HepG2 (cell line): ENCODE results near the gene NRBF2. TPM values are rescaled to one million over a fixed set of nuclear protein-coding genes. Genes with fewer than 3 reads are reported as not detected.

Experiments used
- FLYWCH1 ChIP-seq: sonication (generic); formaldehyde crosslinking; IDR thresholded peaks from 2 replicates; pipeline ENCODE4 v1.8.1; 2023; ENCODE audit warnings: mild to moderate bottlenecking, missing genetic modification reagents
- FOXA3 ChIP-seq: IDR thresholded peaks from 2 replicates; pipeline ENCODE4 v1.6.1; 2016; ENCODE audit warnings: missing genetic modification reagents, missing compliant biosample characterization
- GATAD2A ChIP-seq: IDR thresholded peaks from 2 replicates; pipeline ENCODE4 v1.6.1; 2016
- HNF4A ChIP-seq: sonication (generic); formaldehyde crosslinking; IDR thresholded peaks from 2 replicates; pipeline ENCODE4 v1.4.0; 2020; ENCODE audit warnings: missing genetic modification reagents
- MED1 ChIP-seq: sonication (generic); formaldehyde crosslinking; IDR thresholded peaks from 2 replicates; pipeline ENCODE4 v1.4.0; 2020; ENCODE audit warnings: missing genetic modification reagents
- SAP130 ChIP-seq: IDR thresholded peaks from 2 replicates; pipeline ENCODE4 v1.6.1; 2016; ENCODE audit warnings: low read depth
- TMF1 ChIP-seq: sonication (generic); formaldehyde crosslinking; IDR thresholded peaks from 2 replicates; pipeline ENCODE4 v1.8.1; 2022; ENCODE audit warnings: low read depth, missing genetic modification reagents
- ZNF607 ChIP-seq: sonication (generic); formaldehyde crosslinking; IDR thresholded peaks from 2 replicates; pipeline ENCODE4 v1.5.1; 2020; ENCODE audit warnings: missing genetic modification reagents, mild to moderate bottlenecking, borderline replicate concordance
- ZNF775 ChIP-seq: sonication (generic); formaldehyde crosslinking; IDR thresholded peaks from 2 replicates; pipeline ENCODE4 v1.4.0; 2020; ENCODE audit warnings: missing genetic modification reagents, mild to moderate bottlenecking, moderate library complexity, borderline replicate concordance
- polyA plus RNA-seq, 8 experiments: library from polyadenylated mRNA; depleted of rRNA in 3 of 8; stranded (reverse) in 7 of 8; unstranded in 1 of 8; fragments of >200 nt; fragmentation: Illumina TruSeq in 4 of 8; extraction: Trizol in 4 of 8; gene quantifications; 2 replicates each; pipeline versions ENCODE4 v1.2.1 to v1.2.3, GENCODE V29; 2011 to 2016; ENCODE audit warnings: low read depth in 4 of 8, missing spikeins in 1 of 8, mixed read lengths in 1 of 8; ENCODE audit not compliant: insufficient read depth in 1 of 8
- total RNA-seq, 5 experiments: library from RNA; depleted of rRNA; stranded (reverse); fragments of >200 nt; fragmentation: Illumina TruSeq; extraction: Trizol; gene quantifications; 2 replicates each; pipeline ENCODE4 v1.2.3, GENCODE V29; 2016; ENCODE audit warnings: low read depth in 1 of 5
- TF ChIP-seq, protein P1 (sequence below), 2 experiments: fragments of 450-650 bp in 1 of 2; sonication (generic) in 1 of 2; formaldehyde crosslinking; IDR thresholded peaks; 2 replicates each; pipeline versions ENCODE4 v1.5.0 to v1.8.0; 2020 to 2022; ENCODE audit warnings: mild to moderate bottlenecking in 1 of 2, missing genetic modification reagents in 1 of 2
- TF ChIP-seq, protein P2 (sequence below): sonication (generic); formaldehyde crosslinking; IDR thresholded peaks from 2 replicates; pipeline ENCODE4 v1.5.0; 2020; ENCODE audit warnings: missing genetic modification reagents
- TF ChIP-seq, protein P3 (sequence below): sonication (generic); formaldehyde crosslinking; IDR thresholded peaks from 2 replicates; pipeline ENCODE4 v1.5.0; 2020; ENCODE audit warnings: missing genetic modification reagents
- TF ChIP-seq, protein P4 (sequence below): IDR thresholded peaks from 2 replicates; pipeline ENCODE4 v1.6.1; 2016; ENCODE audit warnings: low read depth, borderline replicate concordance
- TF ChIP-seq, protein P5 (sequence below): sonication (generic); formaldehyde crosslinking; IDR thresholded peaks from 2 replicates; pipeline ENCODE4; 2020; ENCODE audit warnings: missing genetic modification reagents, mild to moderate bottlenecking, borderline replicate concordance
- TF ChIP-seq, protein P6 (sequence below): sonication (generic); IDR thresholded peaks from 2 replicates; pipeline ENCODE4 v1.6.1; 2016; ENCODE audit warnings: low read depth, borderline replicate concordance
- TF ChIP-seq, protein P7 (sequence below): IDR thresholded peaks from 2 replicates; pipeline ENCODE4 v1.6.1; 2016
- TF ChIP-seq, protein P8 (sequence below): sonication (generic); formaldehyde crosslinking; IDR thresholded peaks from 2 replicates; pipeline ENCODE4 v1.4.0; 2020; ENCODE audit warnings: missing genetic modification reagents, borderline replicate concordance

NRBF2 gene
- total and polyA plus RNA-seq, 2 of the 13 experiments (the other 11 are each of a cell fraction or from before 2014, with no cell fraction given), result 20.0 to 28.4 TPM

DNA sequence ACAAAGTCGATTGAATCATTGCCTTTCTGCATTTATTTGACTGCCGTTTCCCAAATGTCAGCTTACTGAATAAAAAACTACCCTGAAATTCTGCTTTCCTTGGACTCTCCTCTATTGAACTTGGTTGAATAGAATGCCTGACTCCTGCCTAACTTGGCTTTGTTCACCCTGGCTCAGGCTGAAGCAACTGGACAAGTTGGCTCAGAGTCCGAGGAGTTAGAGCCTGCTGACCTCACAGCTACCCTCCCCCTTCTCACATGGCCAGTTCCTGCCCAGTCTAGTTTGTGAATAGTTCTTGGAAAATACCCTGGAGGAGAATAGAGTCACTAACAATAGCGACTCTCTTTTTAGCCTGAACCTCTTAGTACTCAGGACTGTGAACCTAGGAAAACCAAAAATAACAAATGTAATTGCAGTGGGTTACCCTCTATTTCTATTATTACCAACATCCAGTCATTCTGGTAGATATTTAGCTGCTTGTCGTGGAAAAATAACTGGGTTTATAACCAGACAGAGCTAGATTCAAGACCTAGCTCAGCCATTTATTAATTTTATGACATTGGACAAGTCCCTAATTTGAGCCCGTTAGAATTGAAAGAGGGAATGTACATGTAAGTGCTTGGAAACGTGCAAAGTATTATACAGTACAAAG lies 17.3 kb upstream of the NRBF2 start (continued):
- TF ChIP-seq ZNF607 (CRISPR knock-in tag) (no peak), HNF4A (CRISPR knock-in tag) (peak; percentile 66), TMF1 (CRISPR knock-in tag) (no peak), SAP130 (CRISPR knock-in tag) (peak; percentile 36), MED1 (CRISPR knock-in tag) (peak; percentile 28; the same call in 1 of the 2 replicates), ZNF775 (CRISPR knock-in tag) (no peak), GATAD2A (CRISPR knock-in tag) (peak; percentile 31), FLYWCH1 (CRISPR knock-in tag) (no peak), FOXA3 (CRISPR knock-in tag) (0 out of 2 replicates have a peak, but pooled peaks have one; percentile 16)
- TF ChIP-seq, protein P1, sequence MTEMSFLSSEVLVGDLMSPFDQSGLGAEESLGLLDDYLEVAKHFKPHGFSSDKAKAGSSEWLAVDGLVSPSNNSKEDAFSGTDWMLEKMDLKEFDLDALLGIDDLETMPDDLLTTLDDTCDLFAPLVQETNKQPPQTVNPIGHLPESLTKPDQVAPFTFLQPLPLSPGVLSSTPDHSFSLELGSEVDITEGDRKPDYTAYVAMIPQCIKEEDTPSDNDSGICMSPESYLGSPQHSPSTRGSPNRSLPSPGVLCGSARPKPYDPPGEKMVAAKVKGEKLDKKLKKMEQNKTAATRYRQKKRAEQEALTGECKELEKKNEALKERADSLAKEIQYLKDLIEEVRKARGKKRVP (CRISPR knock-in tag; IDR thresholded peaks at IDR 0.05), result peak in 1 of 2 experiments; percentile 58; a peak in 2 of 4 replicates
- TF ChIP-seq, protein P2, sequence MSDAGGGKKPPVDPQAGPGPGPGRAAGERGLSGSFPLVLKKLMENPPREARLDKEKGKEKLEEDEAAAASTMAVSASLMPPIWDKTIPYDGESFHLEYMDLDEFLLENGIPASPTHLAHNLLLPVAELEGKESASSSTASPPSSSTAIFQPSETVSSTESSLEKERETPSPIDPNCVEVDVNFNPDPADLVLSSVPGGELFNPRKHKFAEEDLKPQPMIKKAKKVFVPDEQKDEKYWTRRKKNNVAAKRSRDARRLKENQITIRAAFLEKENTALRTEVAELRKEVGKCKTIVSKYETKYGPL (CRISPR knock-in tag), result no peak
- TF ChIP-seq, protein P3, sequence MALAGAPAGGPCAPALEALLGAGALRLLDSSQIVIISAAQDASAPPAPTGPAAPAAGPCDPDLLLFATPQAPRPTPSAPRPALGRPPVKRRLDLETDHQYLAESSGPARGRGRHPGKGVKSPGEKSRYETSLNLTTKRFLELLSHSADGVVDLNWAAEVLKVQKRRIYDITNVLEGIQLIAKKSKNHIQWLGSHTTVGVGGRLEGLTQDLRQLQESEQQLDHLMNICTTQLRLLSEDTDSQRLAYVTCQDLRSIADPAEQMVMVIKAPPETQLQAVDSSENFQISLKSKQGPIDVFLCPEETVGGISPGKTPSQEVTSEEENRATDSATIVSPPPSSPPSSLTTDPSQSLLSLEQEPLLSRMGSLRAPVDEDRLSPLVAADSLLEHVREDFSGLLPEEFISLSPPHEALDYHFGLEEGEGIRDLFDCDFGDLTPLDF (CRISPR knock-in tag), result no peak
- TF ChIP-seq, protein P4, sequence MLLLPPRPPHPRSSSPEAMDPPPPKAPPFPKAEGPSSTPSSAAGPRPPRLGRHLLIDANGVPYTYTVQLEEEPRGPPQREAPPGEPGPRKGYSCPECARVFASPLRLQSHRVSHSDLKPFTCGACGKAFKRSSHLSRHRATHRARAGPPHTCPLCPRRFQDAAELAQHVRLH (CRISPR knock-in tag), result no peak
- TF ChIP-seq, protein P5, sequence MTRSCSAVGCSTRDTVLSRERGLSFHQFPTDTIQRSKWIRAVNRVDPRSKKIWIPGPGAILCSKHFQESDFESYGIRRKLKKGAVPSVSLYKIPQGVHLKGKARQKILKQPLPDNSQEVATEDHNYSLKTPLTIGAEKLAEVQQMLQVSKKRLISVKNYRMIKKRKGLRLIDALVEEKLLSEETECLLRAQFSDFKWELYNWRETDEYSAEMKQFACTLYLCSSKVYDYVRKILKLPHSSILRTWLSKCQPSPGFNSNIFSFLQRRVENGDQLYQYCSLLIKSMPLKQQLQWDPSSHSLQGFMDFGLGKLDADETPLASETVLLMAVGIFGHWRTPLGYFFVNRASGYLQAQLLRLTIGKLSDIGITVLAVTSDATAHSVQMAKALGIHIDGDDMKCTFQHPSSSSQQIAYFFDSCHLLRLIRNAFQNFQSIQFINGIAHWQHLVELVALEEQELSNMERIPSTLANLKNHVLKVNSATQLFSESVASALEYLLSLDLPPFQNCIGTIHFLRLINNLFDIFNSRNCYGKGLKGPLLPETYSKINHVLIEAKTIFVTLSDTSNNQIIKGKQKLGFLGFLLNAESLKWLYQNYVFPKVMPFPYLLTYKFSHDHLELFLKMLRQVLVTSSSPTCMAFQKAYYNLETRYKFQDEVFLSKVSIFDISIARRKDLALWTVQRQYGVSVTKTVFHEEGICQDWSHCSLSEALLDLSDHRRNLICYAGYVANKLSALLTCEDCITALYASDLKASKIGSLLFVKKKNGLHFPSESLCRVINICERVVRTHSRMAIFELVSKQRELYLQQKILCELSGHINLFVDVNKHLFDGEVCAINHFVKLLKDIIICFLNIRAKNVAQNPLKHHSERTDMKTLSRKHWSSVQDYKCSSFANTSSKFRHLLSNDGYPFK, result no peak
- TF ChIP-seq, protein P6, sequence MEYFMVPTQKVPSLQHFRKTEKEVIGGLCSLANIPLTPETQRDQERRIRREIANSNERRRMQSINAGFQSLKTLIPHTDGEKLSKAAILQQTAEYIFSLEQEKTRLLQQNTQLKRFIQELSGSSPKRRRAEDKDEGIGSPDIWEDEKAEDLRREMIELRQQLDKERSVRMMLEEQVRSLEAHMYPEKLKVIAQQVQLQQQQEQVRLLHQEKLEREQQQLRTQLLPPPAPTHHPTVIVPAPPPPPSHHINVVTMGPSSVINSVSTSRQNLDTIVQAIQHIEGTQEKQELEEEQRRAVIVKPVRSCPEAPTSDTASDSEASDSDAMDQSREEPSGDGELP, result peak; percentile 27; the same call in 1 of the 2 replicates
- TF ChIP-seq, protein P7, sequence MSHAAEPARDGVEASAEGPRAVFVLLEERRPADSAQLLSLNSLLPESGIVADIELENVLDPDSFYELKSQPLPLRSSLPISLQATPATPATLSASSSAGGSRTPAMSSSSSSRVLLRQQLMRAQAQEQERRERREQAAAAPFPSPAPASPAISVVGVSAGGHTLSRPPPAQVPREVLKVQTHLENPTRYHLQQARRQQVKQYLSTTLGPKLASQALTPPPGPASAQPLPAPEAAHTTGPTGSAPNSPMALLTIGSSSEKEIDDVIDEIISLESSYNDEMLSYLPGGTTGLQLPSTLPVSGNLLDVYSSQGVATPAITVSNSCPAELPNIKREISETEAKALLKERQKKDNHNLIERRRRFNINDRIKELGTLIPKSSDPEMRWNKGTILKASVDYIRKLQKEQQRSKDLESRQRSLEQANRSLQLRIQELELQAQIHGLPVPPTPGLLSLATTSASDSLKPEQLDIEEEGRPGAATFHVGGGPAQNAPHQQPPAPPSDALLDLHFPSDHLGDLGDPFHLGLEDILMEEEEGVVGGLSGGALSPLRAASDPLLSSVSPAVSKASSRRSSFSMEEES (CRISPR knock-in tag), result 0 out of 2 replicates have a peak, but pooled peaks have one; percentile 23
- TF ChIP-seq, protein P8, sequence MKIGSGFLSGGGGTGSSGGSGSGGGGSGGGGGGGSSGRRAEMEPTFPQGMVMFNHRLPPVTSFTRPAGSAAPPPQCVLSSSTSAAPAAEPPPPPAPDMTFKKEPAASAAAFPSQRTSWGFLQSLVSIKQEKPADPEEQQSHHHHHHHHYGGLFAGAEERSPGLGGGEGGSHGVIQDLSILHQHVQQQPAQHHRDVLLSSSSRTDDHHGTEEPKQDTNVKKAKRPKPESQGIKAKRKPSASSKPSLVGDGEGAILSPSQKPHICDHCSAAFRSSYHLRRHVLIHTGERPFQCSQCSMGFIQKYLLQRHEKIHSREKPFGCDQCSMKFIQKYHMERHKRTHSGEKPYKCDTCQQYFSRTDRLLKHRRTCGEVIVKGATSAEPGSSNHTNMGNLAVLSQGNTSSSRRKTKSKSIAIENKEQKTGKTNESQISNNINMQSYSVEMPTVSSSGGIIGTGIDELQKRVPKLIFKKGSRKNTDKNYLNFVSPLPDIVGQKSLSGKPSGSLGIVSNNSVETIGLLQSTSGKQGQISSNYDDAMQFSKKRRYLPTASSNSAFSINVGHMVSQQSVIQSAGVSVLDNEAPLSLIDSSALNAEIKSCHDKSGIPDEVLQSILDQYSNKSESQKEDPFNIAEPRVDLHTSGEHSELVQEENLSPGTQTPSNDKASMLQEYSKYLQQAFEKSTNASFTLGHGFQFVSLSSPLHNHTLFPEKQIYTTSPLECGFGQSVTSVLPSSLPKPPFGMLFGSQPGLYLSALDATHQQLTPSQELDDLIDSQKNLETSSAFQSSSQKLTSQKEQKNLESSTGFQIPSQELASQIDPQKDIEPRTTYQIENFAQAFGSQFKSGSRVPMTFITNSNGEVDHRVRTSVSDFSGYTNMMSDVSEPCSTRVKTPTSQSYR, result peak; percentile 92
